B cell (primary cell): ENCODE measurements around the gene HIPK4. TPM values are rescaled to one million over a fixed set of nuclear protein-coding genes. Genes with fewer than 3 reads are reported as not detected.
"Not testable (repeated sequence)": the region's sequence is repeated elsewhere in the genome, so short reads cannot be mapped to it uniquely, and the experiment has no call there.

Experiments used
- ATAC-seq: fragments of 200-7000 bp; cut with Tn5 transposase; one replicate; pipeline ENCODE4 v1.10.0; 2021; ENCODE audit warnings: low read depth, mild to moderate bottlenecking, moderate number of reproducible peaks, moderate library complexity
- CTCF ChIA-PET: fragments of 350-600 bp; sonication (Branson Sonifier 250); formaldehyde crosslinking; loops from one replicate; lab custom pipeline; 2021; ENCODE audit warnings: antibody characterized with exemption, inconsistent platforms; lab: Charles Lee
- POLR2A ChIA-PET: fragments of 350-600 bp; sonication (Branson Sonifier 250); formaldehyde crosslinking; loops from one replicate; lab custom pipeline; 2021; ENCODE audit warnings: antibody characterized with exemption; lab: Charles Lee
- DNase-seq: peaks from one replicate; pipeline ENCODE4 v3.0.0; 2013
- H2AFZ ChIP-seq: 2 replicates; pipeline ENCODE4 v1.6.1; 2012; ENCODE audit warnings: mild to moderate bottlenecking, low read depth, low read length; ENCODE audit not compliant: insufficient read depth, poor library complexity, severe bottlenecking
- H3K27ac ChIP-seq, 2 donors: 1 replicate in 1 of 2; 2 replicates in 1 of 2; pipeline ENCODE4 v1.5.1; 2012 to 2013; ENCODE audit warnings: low read length in 2 of 2, mild to moderate bottlenecking in 2 of 2, moderate library complexity in 1 of 2
- H3K27me3 ChIP-seq, 4 experiments: fragments of 200-600 bp in 1 of 4; sonication (generic) in 1 of 4; replicated peaks in 1 of 4; 1 replicate in 2 of 4; 2 replicates in 2 of 4; pipeline versions ENCODE4 v1.6.1 to v1.7.0; 2013 to 2016; ENCODE audit warnings: low read length in 3 of 4, mild to moderate bottlenecking in 2 of 4, mixed read lengths in 1 of 4, moderate library complexity in 1 of 4; ENCODE audit not compliant: insufficient read depth in 4 of 4, control insufficient read depth in 3 of 4; ENCODE audit errors: control extremely low read depth in 1 of 4
- H3K36me3 ChIP-seq, 2 experiments: replicated peaks in 1 of 2; 1 replicate in 1 of 2; 2 replicates in 1 of 2; pipeline versions ENCODE4 v1.6.1 to v1.7.1; 2013; ENCODE audit warnings: low read length in 1 of 2; ENCODE audit not compliant: insufficient read depth in 2 of 2, control insufficient read depth in 1 of 2; ENCODE audit errors: control extremely low read depth in 1 of 2, extremely low read depth in 1 of 2
- H3K4me1 ChIP-seq, 2 donors: fragments of 200-600 bp in 1 of 2; sonication (generic) in 1 of 2; 1 replicate in 1 of 2; 2 replicates in 1 of 2; pipeline versions ENCODE4 v1.5.1 to v1.6.1; 2013 to 2017; ENCODE audit warnings: low read length in 2 of 2; ENCODE audit not compliant: control insufficient read depth in 2 of 2, insufficient read depth in 2 of 2
- H3K4me2 ChIP-seq: replicated peaks from 2 replicates; pipeline ENCODE3; 2012; ENCODE audit warnings: mild to moderate bottlenecking, low read depth, low read length; ENCODE audit not compliant: poor library complexity, severe bottlenecking
- H3K4me3 ChIP-seq, 5 experiments: fragments of 200-600 bp in 1 of 5; sonication (generic) in 1 of 5; 1 replicate in 3 of 5; 2 replicates in 2 of 5; pipeline versions ENCODE4 v1.5.1 to v1.7.0; 2011 to 2016; ENCODE audit warnings: low read length in 4 of 5, mild to moderate bottlenecking in 4 of 5, low read depth in 2 of 5, control low read depth in 1 of 5, moderate library complexity in 1 of 5; ENCODE audit not compliant: insufficient read depth in 1 of 5; ENCODE audit errors: control extremely low read depth in 1 of 5, extremely low read depth in 1 of 5
- H3K79me2 ChIP-seq: fragments of 200-600 bp; sonication (generic); one replicate; pipeline ENCODE4 v1.6.0; 2016; ENCODE audit warnings: low read length; ENCODE audit not compliant: control insufficient read depth, insufficient read depth
- H3K9ac ChIP-seq: fragments of 200-600 bp; sonication (generic); 2 replicates; pipeline ENCODE4 v1.6.1; 2017; ENCODE audit warnings: mild to moderate bottlenecking, low read length, moderate library complexity
- H3K9me3 ChIP-seq, 3 donors: one replicate each; pipeline versions ENCODE4 v1.6.1 to v1.7.1; 2013; ENCODE audit warnings: low read length in 2 of 3; ENCODE audit not compliant: control insufficient read depth in 2 of 3, insufficient read depth in 1 of 3; ENCODE audit errors: control extremely low read depth in 1 of 3
- H4K20me1 ChIP-seq: 2 replicates; pipeline ENCODE4 v1.6.0; 2012; ENCODE audit warnings: mild to moderate bottlenecking, low read length; ENCODE audit not compliant: insufficient read depth, control insufficient read depth, poor library complexity, severe bottlenecking
- H3K27ac Mint-ChIP-seq: one replicate; pipeline ENCODE4 v1.8.0; 2021; ENCODE audit warnings: mixed read lengths
- H3K27me3 Mint-ChIP-seq: one replicate; pipeline ENCODE4 v1.8.0; 2021; ENCODE audit warnings: mixed read lengths
- H3K4me1 Mint-ChIP-seq: one replicate; pipeline ENCODE4 v1.8.0; 2021; ENCODE audit warnings: mixed read lengths
- H3K4me3 Mint-ChIP-seq: one replicate; pipeline ENCODE4 v1.8.0; 2021; ENCODE audit warnings: mixed read lengths
- H3K9me3 Mint-ChIP-seq: one replicate; pipeline ENCODE4 v1.8.0; 2022; ENCODE audit warnings: mixed read lengths; ENCODE audit not compliant: insufficient read depth
- EZH2 ChIP-seq: IDR thresholded peaks from 2 replicates; pipeline ENCODE4 v1.6.1; 2012; ENCODE audit warnings: borderline replicate concordance, low read depth, mild to moderate bottlenecking, moderate library complexity, low read length; ENCODE audit not compliant: insufficient read depth, poor library complexity, severe bottlenecking
- WGBS: methylation state at CpG from one replicate; pipeline ENCODE4 v1.1.5; 2013; ENCODE audit warnings: missing lambda C conversion rate; ENCODE audit not compliant: insufficient coverage; 5-methylcytosine and 5-hydroxymethylcytosine counted together
- intact Hi-C: fragments of 100-400 bp; cut with micrococcal nuclease; formaldehyde crosslinking; loops from one replicate; pipeline ENCODE4 v1.10.0; 2022
- polyA plus RNA-seq: library from polyadenylated mRNA; depleted of rRNA; stranded (reverse); fragments of >200 nt; gene quantifications from 2 replicates; pipeline ENCODE4 v1.2.3, GENCODE V29; 2012
- total RNA-seq, 2 donors: library from RNA; stranded (reverse); fragments of 120-200 nt in 1 of 2; gene quantifications; 1 replicate in 1 of 2; 2 replicates in 1 of 2; pipeline versions ENCODE4 v1.2.3 to v1.2.4, GENCODE V29; 2013 to 2022
- TF ChIP-seq, protein P1 (sequence below): fragments of 200-600 bp; IDR thresholded peaks from one replicate; pipeline ENCODE4 v1.8.0; 2022; ENCODE audit warnings: antibody characterized with exemption, mild to moderate bottlenecking

Gene HIPK4
- total and polyA plus RNA-seq, 2 donors (not counting 1 experiment from before 2014, with no cell fraction given): 0.04 to 0.20 TPM

DNA sequence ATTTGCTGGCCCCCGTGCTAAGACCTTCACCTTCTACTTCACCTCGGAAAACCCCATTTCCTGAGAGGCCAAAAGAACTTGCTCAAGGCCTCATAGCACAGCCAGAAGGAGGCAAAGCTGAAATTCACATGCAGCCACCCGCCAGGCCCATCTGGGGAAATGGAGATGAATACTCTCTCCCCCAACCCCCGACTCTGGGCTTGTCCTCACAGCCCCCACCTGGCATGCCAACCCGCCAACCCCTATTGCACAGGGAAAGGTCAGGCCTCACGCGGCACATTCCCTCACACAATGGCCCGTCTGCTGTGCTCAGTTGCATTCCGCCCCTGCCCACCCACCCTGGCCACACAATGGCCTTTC, 20.0 kb upstream of the HIPK4 start:
- POLR2A ChIA-PET: no interaction called here
- CTCF ChIA-PET: interaction anchor here (1.3 kb wide), 1 partner anchor 106 kb away, joined by 3 read pairs; no protein-coding TSS in a partner anchor
- Histone ChIP-seq H3K79me2 (no peaks in the 10 kb centered on the region), H3K4me1 (peaks cover 10 to 36% of the 10 kb centered on the region in 2 donors), H2AFZ (no peak overlapping the region), H3K4me2 (no peak overlapping the region), H3K9me3 (no peaks in the 10 kb centered on the region), H3K9ac (no peak overlapping the region), H3K27ac (peak overlapping the region in 1 of 2 donors; percentile 44), H3K4me3 (no peak overlapping the region), H3K36me3 (no peaks in the 10 kb centered on the region), H3K27me3 (peaks cover 0 to 2% (median 0%) of the 10 kb centered on the region in 4 experiments), H4K20me1 (no peaks in the 10 kb centered on the region)
- H3K4me1 Mint-ChIP-seq: peaks cover 30% of the 10 kb centered on the region
- H3K9me3 Mint-ChIP-seq: no peaks in the 10 kb centered on the region
- no peak for ATAC-seq
- intact Hi-C loops: no loop called here
- no peaks in the 10 kb centered on the region for H3K27me3 Mint-ChIP-seq
- 72% methylated on average over 6 of the region's 9 CpGs for WGBS
- TF ChIP-seq, protein P1, sequence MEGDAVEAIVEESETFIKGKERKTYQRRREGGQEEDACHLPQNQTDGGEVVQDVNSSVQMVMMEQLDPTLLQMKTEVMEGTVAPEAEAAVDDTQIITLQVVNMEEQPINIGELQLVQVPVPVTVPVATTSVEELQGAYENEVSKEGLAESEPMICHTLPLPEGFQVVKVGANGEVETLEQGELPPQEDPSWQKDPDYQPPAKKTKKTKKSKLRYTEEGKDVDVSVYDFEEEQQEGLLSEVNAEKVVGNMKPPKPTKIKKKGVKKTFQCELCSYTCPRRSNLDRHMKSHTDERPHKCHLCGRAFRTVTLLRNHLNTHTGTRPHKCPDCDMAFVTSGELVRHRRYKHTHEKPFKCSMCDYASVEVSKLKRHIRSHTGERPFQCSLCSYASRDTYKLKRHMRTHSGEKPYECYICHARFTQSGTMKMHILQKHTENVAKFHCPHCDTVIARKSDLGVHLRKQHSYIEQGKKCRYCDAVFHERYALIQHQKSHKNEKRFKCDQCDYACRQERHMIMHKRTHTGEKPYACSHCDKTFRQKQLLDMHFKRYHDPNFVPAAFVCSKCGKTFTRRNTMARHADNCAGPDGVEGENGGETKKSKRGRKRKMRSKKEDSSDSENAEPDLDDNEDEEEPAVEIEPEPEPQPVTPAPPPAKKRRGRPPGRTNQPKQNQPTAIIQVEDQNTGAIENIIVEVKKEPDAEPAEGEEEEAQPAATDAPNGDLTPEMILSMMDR: no peak
- no peak for TF ChIP-seq EZH2
- no peak for DNase-seq
- H3K4me3 Mint-ChIP-seq: no peak overlapping the region
- peak overlapping the region; percentile 15 for H3K27ac Mint-ChIP-seq

DNA sequence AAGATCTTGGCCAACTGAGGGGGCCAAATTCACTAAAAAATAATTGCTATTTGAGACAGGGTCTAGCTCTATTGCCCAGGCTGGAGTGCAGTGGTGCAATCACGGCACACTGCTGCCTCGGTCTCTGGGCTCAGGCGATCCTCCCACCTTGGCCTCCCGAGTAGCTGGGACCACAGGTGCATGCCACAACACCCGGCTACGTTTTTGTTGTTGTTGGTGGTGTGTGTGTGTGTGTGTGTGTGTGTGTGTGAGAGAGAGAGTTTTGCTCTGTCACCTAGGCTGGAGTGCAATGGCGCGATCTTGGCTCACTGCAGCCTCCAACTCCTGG, 18.6 kb upstream of the HIPK4 start:
- not testable (repeated sequence) for DNase-seq, H4K20me1 ChIP-seq, H3K4me3 ChIP-seq, H3K9me3 ChIP-seq, ATAC-seq, H3K4me3 Mint-ChIP-seq, H3K9me3 Mint-ChIP-seq, H3K9ac ChIP-seq, H3K27ac ChIP-seq, H3K36me3 ChIP-seq, H3K27me3 ChIP-seq, H2AFZ ChIP-seq, H3K27me3 Mint-ChIP-seq, H3K27ac Mint-ChIP-seq, H3K79me2 ChIP-seq, H3K4me2 ChIP-seq
- H3K4me1 Mint-ChIP-seq: peaks cover 33% of the 10 kb centered on the region
- H3K4me1 ChIP-seq: peaks cover 10 to 36% of the 10 kb centered on the region in 2 donors
- intact Hi-C loops: loop anchor here (10.0 kb wide), 1 partner anchor 886 kb away; no protein-coding TSS in a partner anchor
- CTCF ChIA-PET: interaction anchor here (0.6 to 2.4 kb wide), 2 partner anchors 13 to 269 kb away, joined by 3 to 14 read pairs; no protein-coding TSS in a partner anchor
- POLR2A ChIA-PET: interaction anchor here (1.0 kb wide), 1 partner anchor 13 kb away, joined by 3 read pairs; no protein-coding TSS in a partner anchor
- WGBS: 97% methylated on average over 8 of the region's 8 CpGs
